GM12878 (cell line): ENCODE measurements around the gene SCNN1A. TPM values are rescaled to one million over a fixed set of nuclear protein-coding genes. Genes with fewer than 3 reads are reported as not detected.

ENCODE experiments used
- FOXK2 ChIP-seq: fragments of 450-650 bp; IDR thresholded peaks from 2 replicates; pipeline ENCODE4 v1.6.1; 2017; ENCODE audit warnings: mild to moderate bottlenecking, moderate library complexity
- KAT2A ChIP-seq: conservative IDR thresholded peaks from 2 replicates; pipeline ENCODE4 v1.6.1; 2011; ENCODE audit warnings: low read depth, low read length; ENCODE audit not compliant: control insufficient read depth
- RELA ChIP-seq: fragments of 450-650 bp; IDR thresholded peaks from 2 replicates; pipeline ENCODE4 v1.8.0; 2014; ENCODE audit warnings: borderline replicate concordance; ENCODE audit not compliant: partially characterized antibody
- RELB ChIP-seq: fragments of 450-650 bp; IDR thresholded peaks from 2 replicates; pipeline ENCODE4 v1.6.1; 2017; ENCODE audit warnings: low read depth, mild to moderate bottlenecking, moderate library complexity
- TCF12 ChIP-seq: IDR thresholded peaks from 2 replicates; pipeline ENCODE4 v1.6.1; 2011; ENCODE audit warnings: low read depth, mild to moderate bottlenecking, low read length
- polyA plus RNA-seq, 11 experiments: library from polyadenylated mRNA; depleted of rRNA in 4 of 11; unstranded in 6 of 11; stranded (reverse) in 5 of 11; fragments of >200 nt; fragmentation: Nextera tagmentation in 4 of 11; fragmentation: Illumina TruSeq in 1 of 11; extraction: Ambion mirVana in 4 of 11; extraction: Trizol in 1 of 11; gene quantifications; 1 replicate in 1 of 11; 2 replicates in 10 of 11; pipeline versions ENCODE4 v1.2.1 to v1.2.3, GENCODE V29; 2011 to 2016; ENCODE audit warnings: inconsistent platforms in 2 of 11, missing spikeins in 2 of 11, low read depth in 1 of 11
- total RNA-seq, 4 experiments: library from RNA; depleted of rRNA in 3 of 4; stranded (reverse); fragments of >200 nt in 3 of 4; fragmentation: Illumina TruSeq in 1 of 4; extraction: Trizol in 1 of 4; gene quantifications; 2 replicates each; pipeline versions ENCODE4 v1.2.1 to v1.2.3, GENCODE V29; 2013 to 2021
- TF ChIP-seq, protein P1 (sequence below): fragments of 450-650 bp; IDR thresholded peaks from 2 replicates; pipeline ENCODE4 v1.6.1; 2017; ENCODE audit warnings: mild to moderate bottlenecking, low read depth, inconsistent platforms; ENCODE audit not compliant: poor library complexity, severe bottlenecking
- TF ChIP-seq, protein P2 (sequence below): IDR thresholded peaks from 2 replicates; pipeline ENCODE4 v1.6.1; 2012; ENCODE audit warnings: low read depth, low read length, improper control_type of control experiment
- TF ChIP-seq, protein P3 (sequence below): fragments of 450-650 bp; IDR thresholded peaks from 2 replicates; pipeline ENCODE4 v1.6.1; 2017; ENCODE audit warnings: mild to moderate bottlenecking, moderate library complexity

SCNN1A gene
- total and polyA plus RNA-seq, 10 of the 15 experiments (the other 5 are each of a cell fraction or from before 2014, with no cell fraction given), result 0.14 to 0.69 TPM; not detected in 8

- TF ChIP-seq RELA (no peak), RELB (no peak), KAT2A (no peak), TCF12 (no peak), FOXK2 (no peak)
- TF ChIP-seq, protein P1, sequence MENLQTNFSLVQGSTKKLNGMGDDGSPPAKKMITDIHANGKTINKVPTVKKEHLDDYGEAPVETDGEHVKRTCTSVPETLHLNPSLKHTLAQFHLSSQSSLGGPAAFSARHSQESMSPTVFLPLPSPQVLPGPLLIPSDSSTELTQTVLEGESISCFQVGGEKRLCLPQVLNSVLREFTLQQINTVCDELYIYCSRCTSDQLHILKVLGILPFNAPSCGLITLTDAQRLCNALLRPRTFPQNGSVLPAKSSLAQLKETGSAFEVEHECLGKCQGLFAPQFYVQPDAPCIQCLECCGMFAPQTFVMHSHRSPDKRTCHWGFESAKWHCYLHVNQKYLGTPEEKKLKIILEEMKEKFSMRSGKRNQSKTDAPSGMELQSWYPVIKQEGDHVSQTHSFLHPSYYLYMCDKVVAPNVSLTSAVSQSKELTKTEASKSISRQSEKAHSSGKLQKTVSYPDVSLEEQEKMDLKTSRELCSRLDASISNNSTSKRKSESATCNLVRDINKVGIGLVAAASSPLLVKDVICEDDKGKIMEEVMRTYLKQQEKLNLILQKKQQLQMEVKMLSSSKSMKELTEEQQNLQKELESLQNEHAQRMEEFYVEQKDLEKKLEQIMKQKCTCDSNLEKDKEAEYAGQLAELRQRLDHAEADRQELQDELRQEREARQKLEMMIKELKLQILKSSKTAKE, result no peak
- TF ChIP-seq, protein P2, sequence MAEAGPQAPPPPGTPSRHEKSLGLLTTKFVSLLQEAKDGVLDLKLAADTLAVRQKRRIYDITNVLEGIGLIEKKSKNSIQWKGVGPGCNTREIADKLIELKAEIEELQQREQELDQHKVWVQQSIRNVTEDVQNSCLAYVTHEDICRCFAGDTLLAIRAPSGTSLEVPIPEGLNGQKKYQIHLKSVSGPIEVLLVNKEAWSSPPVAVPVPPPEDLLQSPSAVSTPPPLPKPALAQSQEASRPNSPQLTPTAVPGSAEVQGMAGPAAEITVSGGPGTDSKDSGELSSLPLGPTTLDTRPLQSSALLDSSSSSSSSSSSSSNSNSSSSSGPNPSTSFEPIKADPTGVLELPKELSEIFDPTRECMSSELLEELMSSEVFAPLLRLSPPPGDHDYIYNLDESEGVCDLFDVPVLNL, result no peak
- TF ChIP-seq, protein P3, sequence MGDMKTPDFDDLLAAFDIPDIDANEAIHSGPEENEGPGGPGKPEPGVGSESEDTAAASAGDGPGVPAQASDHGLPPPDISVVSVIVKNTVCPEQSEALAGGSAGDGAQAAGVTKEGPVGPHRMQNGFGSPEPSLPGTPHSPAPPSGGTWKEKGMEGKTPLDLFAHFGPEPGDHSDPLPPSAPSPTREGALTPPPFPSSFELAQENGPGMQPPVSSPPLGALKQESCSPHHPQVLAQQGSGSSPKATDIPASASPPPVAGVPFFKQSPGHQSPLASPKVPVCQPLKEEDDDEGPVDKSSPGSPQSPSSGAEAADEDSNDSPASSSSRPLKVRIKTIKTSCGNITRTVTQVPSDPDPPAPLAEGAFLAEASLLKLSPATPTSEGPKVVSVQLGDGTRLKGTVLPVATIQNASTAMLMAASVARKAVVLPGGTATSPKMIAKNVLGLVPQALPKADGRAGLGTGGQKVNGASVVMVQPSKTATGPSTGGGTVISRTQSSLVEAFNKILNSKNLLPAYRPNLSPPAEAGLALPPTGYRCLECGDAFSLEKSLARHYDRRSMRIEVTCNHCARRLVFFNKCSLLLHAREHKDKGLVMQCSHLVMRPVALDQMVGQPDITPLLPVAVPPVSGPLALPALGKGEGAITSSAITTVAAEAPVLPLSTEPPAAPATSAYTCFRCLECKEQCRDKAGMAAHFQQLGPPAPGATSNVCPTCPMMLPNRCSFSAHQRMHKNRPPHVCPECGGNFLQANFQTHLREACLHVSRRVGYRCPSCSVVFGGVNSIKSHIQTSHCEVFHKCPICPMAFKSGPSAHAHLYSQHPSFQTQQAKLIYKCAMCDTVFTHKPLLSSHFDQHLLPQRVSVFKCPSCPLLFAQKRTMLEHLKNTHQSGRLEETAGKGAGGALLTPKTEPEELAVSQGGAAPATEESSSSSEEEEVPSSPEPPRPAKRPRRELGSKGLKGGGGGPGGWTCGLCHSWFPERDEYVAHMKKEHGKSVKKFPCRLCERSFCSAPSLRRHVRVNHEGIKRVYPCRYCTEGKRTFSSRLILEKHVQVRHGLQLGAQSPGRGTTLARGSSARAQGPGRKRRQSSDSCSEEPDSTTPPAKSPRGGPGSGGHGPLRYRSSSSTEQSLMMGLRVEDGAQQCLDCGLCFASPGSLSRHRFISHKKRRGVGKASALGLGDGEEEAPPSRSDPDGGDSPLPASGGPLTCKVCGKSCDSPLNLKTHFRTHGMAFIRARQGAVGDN, result no peak
Observed at GRCh38 chr12:6399884-6400644, 24.7 kb upstream of the SCNN1A start (continued).
